HT-29 (cell line): ENCODE data around the gene XRCC5. TPM values are rescaled to one million over a fixed set of nuclear protein-coding genes. Genes with fewer than 3 reads are reported as not detected.
A peak's percentile ranks its signal among the peaks of the same experiment; 100 is the strongest.
"Not testable (repeated sequence)": the region's sequence is repeated elsewhere in the genome, so short reads cannot be mapped to it uniquely, and the experiment has no call there.

ENCODE experiments used
- DNase-seq: peaks from one replicate; pipeline ENCODE4 v3.0.0-alpha.2; 2015; ENCODE audit warnings: low spot score
- total RNA-seq: library from RNA; depleted of rRNA; stranded (reverse); fragments of >200 nt; shearing (Covaris generic); gene quantifications from 2 replicates; pipeline ENCODE4 v1.2.3, GENCODE V29; 2014

The XRCC5 gene
- total RNA-seq, 1 experiment from 2014 or later: 142 TPM

GRCh38 chr2:216117561-216118340, 8.6 kb downstream of the XRCC5 start:
- DNase-seq: no peak

DNA sequence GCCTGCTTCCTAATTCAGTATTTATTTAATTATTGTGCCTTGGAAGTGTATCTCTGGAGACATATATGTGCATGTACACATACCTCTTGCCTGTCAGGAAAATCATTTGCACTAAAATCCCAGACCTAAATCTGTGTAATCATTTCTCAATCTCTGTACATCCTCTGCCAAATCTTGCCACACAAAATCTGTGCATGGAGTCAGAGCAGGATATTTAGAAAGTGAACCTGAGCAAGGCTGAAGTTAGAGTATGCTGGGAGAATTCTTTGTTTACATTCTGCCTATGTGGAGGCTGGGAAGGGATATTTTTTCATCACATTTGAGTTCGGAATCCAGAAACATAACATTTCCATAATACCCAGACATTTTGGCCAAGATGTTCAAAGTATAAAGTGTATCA, 9.3 kb downstream of the XRCC5 start:
- no peak for DNase-seq

DNA sequence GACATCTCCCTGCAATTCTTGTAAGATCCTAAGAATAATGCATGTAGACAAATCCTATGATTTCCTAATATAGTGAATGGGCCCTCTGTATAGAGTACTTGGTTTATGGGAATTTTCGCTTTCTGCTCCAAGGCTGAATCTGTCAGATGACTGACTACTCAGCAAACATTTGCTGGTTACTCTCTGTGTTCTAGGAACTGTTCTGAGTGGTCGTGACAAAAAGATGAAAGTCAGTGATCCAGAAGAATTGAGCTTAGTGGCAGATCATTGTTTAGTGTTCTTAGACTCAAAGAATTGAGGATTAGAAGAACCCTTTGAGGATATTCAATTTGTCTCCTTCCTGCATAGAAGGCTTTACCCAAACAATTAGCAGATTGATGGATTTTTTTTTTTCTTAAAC, 10.0 kb downstream of the XRCC5 start:
- no peak for DNase-seq

- DNase-seq: no peak
Observed at GRCh38 chr2:216119986-216120385, 10.8 kb downstream of the XRCC5 start.

GRCh38 chr2:216121255-216121654, 12.1 kb downstream of the XRCC5 start:
- no peak for DNase-seq

GRCh38 chr2:216126943-216127342, 17.8 kb downstream of the XRCC5 start:
- DNase-seq: no peak

DNA sequence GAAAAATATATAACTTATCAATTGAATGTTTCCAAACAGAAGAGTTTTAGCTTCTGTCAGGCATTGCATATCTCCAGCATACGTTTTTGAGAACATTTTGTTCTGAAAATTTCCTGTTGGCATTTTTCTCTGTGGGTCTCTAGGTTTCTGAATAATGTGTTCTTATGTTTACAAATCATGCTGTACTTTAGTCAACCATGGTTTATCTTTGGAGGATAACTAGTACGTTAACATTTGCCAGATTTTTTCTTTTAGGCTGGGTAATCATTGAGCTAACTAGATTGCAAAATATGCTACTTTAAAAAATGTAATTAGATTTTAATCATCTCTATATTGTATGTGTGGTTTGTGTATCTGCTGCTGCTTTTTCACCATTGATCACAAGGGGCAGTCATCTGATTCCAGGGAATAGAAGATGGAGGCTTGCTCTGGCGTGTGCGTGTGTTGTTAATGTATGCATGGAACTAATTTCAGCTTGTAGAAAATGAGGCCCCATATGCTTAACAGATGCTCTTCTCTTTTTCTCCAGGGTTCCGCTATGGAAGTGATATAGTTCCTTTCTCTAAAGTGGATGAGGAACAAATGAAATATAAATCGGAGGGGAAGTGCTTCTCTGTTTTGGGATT, 21.3 kb downstream of the XRCC5 start:
- DNase-seq: no peak

GRCh38 chr2:216131175-216131926, 22.2 kb downstream of the XRCC5 start:
- DNase-seq: no peak

- no peak for DNase-seq
Observed at GRCh38 chr2:216132585-216132984, 23.4 kb downstream of the XRCC5 start.

DNA sequence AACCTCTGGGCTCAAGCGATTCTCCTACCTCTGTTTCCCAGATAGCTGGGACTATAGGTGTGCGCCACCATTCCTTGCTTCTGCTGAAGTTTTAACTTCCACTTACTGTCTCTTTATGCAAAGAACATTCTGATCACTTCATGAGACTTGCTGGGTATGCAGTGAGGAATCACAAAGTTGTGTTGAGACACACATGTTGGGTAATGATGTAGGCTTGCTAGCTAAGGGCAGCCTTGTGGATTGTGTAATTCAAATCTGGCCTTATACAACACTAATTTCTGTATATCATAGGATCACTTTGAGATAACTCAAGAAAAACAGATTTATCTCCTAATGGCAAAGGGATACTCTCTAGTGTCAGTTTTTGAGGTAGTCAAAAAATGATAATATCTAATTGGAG, 24.2 kb downstream of the XRCC5 start:
- no peak for DNase-seq

GRCh38 chr2:216134958-216135541, 25.9 kb downstream of the XRCC5 start:
- no peak for DNase-seq

DNA sequence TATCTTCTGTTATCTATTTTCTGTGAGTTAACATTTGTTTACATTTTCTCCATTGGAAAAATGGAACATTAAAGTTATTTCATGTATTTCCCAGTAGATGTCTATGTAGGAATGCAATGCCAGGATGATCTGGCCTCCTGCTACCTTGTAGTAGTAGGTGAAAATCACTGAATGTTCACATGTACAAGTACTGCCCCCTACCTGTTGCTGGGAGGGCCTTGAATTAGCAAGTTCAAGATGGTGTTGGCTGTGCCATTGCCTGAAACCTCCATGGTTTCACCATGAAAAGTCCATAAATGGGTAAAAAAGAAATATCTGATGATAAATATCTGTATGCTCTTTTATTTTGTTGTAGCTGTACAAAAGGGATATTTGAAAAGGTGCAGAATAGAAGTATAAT, 30.7 kb downstream of the XRCC5 start:
- DNase-seq: peak; percentile 33

GRCh38 chr2:216141516-216141915, 32.4 kb downstream of the XRCC5 start:
- DNase-seq: not testable (repeated sequence)

DNA sequence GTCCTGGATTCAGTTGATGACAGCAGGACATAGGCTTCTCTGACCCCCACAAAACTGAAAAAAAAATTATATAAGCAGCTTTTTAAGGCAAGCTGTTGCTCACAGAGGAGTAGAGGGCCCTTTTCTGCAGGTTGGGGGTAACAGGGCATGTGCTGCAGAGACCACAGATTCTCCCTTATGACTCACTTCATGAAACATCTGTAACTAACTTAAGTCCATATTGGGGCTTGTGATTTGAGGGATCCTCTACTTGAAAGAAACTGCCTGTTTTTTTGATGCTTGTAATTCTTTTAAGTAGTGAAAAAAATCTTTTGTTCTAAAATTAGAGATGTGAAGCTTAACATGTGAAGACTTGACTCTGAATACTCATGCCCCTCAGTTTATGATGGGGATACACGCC, 33.4 kb downstream of the XRCC5 start:
- DNase-seq: no peak

GRCh38 chr2:216144372-216144771, 35.2 kb downstream of the XRCC5 start:
- no peak for DNase-seq

- DNase-seq: no peak
Observed at GRCh38 chr2:216144857-216145256, 35.7 kb downstream of the XRCC5 start.

DNA sequence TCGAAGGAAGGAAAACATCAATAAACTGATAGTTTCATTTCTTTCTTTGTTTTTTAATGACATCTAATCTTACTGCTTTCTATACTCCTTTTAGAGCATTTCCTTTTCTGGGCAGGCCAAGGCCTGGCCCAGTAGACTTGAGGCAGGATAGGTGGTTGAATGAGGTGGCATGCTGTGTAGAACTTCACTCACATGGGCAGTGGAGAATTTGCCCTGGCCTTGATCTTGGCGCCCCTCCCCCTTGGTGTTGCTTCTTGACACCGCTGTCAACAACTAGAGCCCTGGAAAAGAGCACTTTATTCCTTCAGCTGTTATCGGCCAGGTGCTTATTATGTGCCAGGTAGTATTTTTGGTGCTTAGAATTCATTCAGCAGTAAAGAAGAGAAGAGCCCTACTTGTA, 37.4 kb downstream of the XRCC5 start:
- no peak for DNase-seq

DNA sequence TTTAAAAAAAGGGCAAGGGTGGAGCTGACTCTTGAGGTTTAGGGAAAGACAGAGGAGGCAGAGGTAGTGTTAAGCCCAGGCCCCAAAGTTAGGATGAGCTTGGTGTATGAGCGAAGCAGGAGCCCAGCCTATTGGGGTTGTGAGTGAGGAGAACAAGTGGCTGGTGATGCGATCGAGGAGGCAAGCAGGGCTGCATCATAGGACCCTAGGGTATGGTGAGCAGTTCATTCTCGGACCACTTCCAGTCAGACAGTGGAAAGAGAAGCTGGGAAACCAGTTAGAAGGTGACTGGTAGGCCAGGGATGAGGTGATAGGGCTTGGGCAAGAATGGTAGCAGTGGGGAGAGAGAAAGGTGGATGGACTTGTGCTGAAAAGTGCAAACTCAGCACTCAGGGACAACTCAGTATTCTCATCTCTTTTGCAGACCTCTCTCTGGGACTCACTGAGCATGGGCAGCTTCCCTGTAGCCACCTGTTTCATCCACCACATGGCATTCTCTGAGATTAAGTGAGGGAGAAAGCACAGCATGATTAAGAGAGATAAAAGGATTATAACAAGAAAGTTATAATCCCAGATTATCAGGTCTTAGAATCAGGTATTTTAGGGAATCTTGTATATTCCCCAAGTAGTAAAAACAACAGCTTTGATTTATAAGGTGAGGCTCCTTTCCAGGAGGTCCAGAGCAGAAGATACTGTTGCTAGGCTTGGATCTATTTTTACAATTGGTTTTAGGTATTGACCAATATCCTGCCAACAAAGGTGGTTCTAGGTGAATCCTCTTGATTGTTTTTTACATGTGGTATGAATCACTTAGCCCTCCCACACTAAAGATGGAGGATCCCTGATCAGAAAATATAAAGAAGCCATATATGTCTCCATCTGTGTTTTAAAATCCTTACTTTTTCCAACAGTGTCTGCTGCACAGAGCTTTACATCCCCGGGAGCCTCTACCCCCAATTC, 38.3 kb downstream of the XRCC5 start:
- DNase-seq: no peak

DNA sequence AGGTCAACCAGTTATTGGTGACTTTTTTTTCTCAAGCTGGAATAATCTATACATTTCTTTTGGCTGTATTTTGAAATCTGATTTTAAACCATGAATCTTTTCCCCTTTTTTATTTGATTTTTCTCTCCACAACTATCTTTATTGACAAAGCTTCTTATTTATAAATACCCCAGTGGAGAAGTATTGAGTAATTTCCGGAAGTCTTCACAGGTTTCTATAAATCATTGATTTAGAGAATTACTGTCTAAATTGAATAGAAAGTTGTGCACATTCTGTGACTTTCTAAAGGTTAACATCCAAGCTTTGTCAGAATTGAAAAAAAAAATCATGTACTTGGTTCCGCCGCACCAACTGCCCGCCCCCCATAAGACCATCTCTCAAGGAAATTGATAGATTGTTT, 39.8 kb downstream of the XRCC5 start:
- DNase-seq: no peak

DNA sequence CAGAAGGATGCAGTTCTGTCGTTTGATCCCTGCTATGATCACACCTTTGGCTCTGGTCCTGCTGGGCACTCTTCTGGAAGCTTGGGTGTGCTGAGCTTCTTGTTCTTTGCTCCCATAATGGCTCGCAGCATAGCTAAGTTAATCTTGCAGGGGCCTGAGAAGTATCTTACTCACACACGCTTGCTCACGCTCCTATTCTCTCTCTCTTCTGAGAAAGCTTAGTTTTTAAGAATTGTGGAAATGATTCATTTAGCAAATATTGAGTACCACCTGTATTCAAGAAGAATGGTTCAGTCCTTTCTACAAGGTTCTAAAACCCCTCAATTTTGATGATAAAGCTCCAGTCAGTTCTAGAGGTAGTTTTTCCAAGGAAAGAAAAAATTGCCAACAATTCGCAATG, 40.6 kb downstream of the XRCC5 start:
- DNase-seq: no peak
